Pancreas (tissue), 10 donors: ENCODE results near the gene KPNA6. TPM values are rescaled to one million over a fixed set of nuclear protein-coding genes. Genes with fewer than 3 reads are reported as not detected.

Experiments used
- ATAC-seq, 4 donors: fragments of 200-7000 bp; cut with Tn5 transposase; one replicate each; pipeline versions ENCODE4 v1.8.0 to v1.9.1; 2020; ENCODE audit warnings: mild to moderate bottlenecking in 4 of 4, moderate library complexity in 4 of 4
- DNase-seq, 6 donors: peaks; one replicate each; pipeline ENCODE4 v3.0.0-alpha.2; 2020
- FAIRE-seq: peaks from 2 replicates; lab custom pipeline; 2012; peaks lifted over from hg19 to GRCh38; lab: Jason Lieb, UNC
- H3K27ac ChIP-seq, 4 donors: fragments of 200-600 bp; sonication (generic); 1 replicate in 3 of 4; 2 replicates in 1 of 4; pipeline versions ENCODE4 v1.5.0 to v1.8.0; 2020
- H3K27me3 ChIP-seq, 4 donors: fragments of 200-600 bp; one replicate each; pipeline ENCODE4 v1.8.0; 2021
- H3K36me3 ChIP-seq, 3 donors: fragments of 200-600 bp; sonication (generic) in 1 of 3; one replicate each; pipeline versions ENCODE4 v1.5.0 to v1.8.0; 2020 to 2021
- H3K4me1 ChIP-seq, 3 donors: fragments of 200-600 bp; one replicate each; pipeline ENCODE4 v1.8.0; 2021
- H3K4me3 ChIP-seq, 4 donors: fragments of 200-600 bp; sonication (generic) in 2 of 4; one replicate each; pipeline versions ENCODE4 v1.5.0 to v1.8.0; 2020 to 2021
- H3K9me3 ChIP-seq, 4 donors: fragments of 200-600 bp; one replicate each; pipeline ENCODE4 v1.8.0; 2021
- WGBS, 2 donors: extraction: QIAGEN DNeasy Blood & Tissue Kit; methylation state at CpG; one replicate each; pipeline ENCODE4 v1.1.7; 2013; 5-methylcytosine and 5-hydroxymethylcytosine counted together
- intact Hi-C, 3 donors: fragments of 100-400 bp; cut with DNase I; formaldehyde crosslinking; loops; one replicate each; pipeline versions ENCODE4 v1.11.1 to v1.14.2; 2022
- polyA plus RNA-seq, 2 donors: library from polyadenylated mRNA; stranded (reverse); fragments of 200-250 nt; gene quantifications; one replicate each; pipeline ENCODE4 v1.2.3, GENCODE V29; 2013
- total RNA-seq, 6 donors: library from RNA; stranded (reverse); fragmentation: NEBNext Ultra II Directional in 4 of 6; extraction: Animal tissue kit (Norgen Biotek cat#: 25700) in 4 of 6; gene quantifications; one replicate each; pipeline versions ENCODE4 v1.2.1 to v1.2.4, GENCODE V29; 2021 to 2023
- TF ChIP-seq, protein P1 (sequence below), 4 donors: fragments of 200-600 bp; sonication (generic) in 3 of 4; IDR thresholded peaks; one replicate each; pipeline versions ENCODE4 v1.5.0 to v1.8.0; 2021; ENCODE audit warnings: antibody characterized with exemption in 4 of 4
- donor health status: healthy with polysubstance abuse.
- donor health status: DM: no; HTN: no; CAD: no; lungs with moderate emphysema.
- donor health status: DM: no; HTN: no; CAD: no.
- donor health status: control.
- donor health status: control.
- donor health status: Bipolar disorder and iron deficiency.
- donor health status: DM: yes; HTN: yes; CAD: no.
- donor health status: DM: no; HTN: no; CAD: no.
- donor health status: DM: no; HTN: no; CAD: no.
- donor health status: DM: yes; HTN: yes; CAD: no.

The KPNA6 gene
- total and polyA plus RNA-seq, 8 donors = 4.9 to 36.2 (median 24.0) TPM

DNA sequence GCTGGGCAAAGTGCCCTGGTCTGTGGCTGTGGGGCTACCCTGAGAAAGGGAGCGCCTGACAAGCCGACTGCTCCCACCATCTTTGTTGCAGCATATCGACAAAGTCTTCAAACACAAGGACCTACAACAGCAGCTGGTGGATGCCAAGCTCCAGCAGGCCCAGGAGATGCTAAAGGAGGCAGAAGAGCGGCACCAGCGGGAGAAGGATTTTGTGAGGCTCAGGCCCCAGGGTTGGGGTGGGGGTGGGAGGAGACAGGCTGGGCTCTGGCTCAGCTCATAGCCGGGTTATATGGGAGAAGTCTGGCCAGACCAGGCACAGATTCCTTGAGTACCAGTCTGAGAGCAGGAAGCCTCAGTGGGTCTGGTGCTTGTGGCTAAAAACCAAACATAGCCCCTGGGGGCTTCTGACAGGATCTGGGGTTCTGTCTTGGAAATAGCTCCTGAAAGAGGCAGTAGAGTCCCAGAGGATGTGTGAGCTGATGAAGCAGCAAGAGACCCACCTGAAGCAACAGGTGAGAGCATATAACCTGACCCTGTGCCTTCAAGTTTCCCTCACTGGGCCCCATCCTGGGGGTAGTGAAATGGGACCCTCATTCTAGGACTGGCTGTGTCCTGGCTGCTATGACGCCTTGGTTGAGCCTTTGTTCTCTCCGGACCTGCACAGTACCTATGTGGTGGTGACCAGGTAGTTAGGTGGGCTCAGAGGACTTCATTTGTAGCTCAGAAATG lies 84.5 kb downstream of the KPNA6 start:
- peak in 1 of 6 donors; percentile 25 for DNase-seq
- ATAC-seq = no peak
- WGBS, 2 donors = 93 to 95% methylated on average over 8 of the region's 8 CpGs

DNA sequence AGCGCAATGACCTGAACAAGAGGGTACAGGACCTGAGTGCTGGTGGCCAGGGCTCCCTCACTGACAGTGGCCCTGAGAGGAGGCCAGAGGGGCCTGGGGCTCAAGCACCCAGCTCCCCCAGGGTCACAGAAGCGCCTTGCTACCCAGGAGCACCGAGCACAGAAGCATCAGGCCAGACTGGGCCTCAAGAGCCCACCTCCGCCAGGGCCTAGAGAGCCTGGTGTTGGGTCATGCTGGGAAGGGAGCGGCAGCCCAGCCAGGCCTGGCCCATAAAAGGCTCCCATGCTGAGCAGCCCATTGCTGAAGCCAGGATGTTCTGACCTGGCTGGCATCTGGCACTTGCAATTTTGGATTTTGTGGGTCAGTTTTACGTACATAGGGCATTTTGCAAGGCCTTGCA lies 87.1 kb downstream of the KPNA6 start:
- Histone ChIP-seq H3K4me1 (peaks cover 5 to 8% (median 7%) of the 10 kb centered on the region in 3 donors), H3K4me3 (no peak overlapping the region), H3K9me3 (no peaks in the 10 kb centered on the region), H3K27ac (no peak overlapping the region), H3K27me3 (no peaks in the 10 kb centered on the region), H3K36me3 (peaks cover 5 to 58% (median 45%) of the 10 kb centered on the region in 3 donors)
- 95% methylated on average over 6 of the region's 6 CpGs for WGBS, 2 donors
- no peak for FAIRE-seq
- DNase-seq = peak in 1 of 6 donors; percentile 51
- TF ChIP-seq, protein P1, sequence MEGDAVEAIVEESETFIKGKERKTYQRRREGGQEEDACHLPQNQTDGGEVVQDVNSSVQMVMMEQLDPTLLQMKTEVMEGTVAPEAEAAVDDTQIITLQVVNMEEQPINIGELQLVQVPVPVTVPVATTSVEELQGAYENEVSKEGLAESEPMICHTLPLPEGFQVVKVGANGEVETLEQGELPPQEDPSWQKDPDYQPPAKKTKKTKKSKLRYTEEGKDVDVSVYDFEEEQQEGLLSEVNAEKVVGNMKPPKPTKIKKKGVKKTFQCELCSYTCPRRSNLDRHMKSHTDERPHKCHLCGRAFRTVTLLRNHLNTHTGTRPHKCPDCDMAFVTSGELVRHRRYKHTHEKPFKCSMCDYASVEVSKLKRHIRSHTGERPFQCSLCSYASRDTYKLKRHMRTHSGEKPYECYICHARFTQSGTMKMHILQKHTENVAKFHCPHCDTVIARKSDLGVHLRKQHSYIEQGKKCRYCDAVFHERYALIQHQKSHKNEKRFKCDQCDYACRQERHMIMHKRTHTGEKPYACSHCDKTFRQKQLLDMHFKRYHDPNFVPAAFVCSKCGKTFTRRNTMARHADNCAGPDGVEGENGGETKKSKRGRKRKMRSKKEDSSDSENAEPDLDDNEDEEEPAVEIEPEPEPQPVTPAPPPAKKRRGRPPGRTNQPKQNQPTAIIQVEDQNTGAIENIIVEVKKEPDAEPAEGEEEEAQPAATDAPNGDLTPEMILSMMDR (IDR thresholded peaks at IDR 0.05) = no peak
- intact Hi-C loops = no loop called here
- no peak for ATAC-seq

More for the DNA sequence above, 84.5 kb downstream of the KPNA6 start:
- Histone ChIP-seq H3K4me1 (no peaks in the 10 kb centered on the region), H3K36me3 (peaks cover 18 to 84% (median 62%) of the 10 kb centered on the region in 3 donors), H3K9me3 (no peaks in the 10 kb centered on the region), H3K4me3 (no peak overlapping the region), H3K27me3 (no peaks in the 10 kb centered on the region), H3K27ac (no peak overlapping the region)
- intact Hi-C loops = no loop called here
- FAIRE-seq = no peak
- TF ChIP-seq, protein P1 (IDR thresholded peaks at IDR 0.05) = no peak

DNA sequence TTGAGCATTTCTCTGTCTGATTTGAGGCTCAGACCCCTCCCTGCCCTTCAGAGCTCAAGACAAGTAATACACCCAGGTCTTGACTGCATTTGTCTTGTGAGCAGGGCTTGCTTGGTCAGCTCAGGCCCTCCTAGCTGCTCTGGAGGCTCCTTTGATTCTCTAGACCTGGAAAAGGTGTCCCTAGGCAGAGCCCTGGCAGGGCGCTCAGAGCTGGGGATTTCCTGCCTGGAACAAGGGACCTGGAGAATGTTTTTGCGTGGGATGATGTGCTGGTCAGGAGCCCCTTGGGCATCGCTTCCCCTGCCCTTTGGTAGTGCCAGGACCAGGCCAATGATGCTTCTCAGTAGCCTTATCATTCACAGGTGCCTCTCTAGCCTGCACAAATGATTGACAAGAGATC lies 87.7 kb downstream of the KPNA6 start:
- H3K27me3 ChIP-seq = no peaks in the 10 kb centered on the region
- FAIRE-seq (no peak), ATAC-seq (no peak), DNase-seq (peak in 1 of 6 donors; percentile 14)
- no peak overlapping the region for H3K4me3 ChIP-seq
- WGBS, 2 donors = 92 to 95% methylated on average over 3 of the region's 3 CpGs
- no peak overlapping the region for H3K27ac ChIP-seq
- TF ChIP-seq, protein P1 (IDR thresholded peaks at IDR 0.05) = no peak
- H3K36me3 ChIP-seq = peaks cover 5 to 52% (median 39%) of the 10 kb centered on the region in 3 donors
- H3K9me3 ChIP-seq = no peaks in the 10 kb centered on the region
- intact Hi-C loops = no loop called here
- H3K4me1 ChIP-seq = peaks cover 5 to 10% (median 7%) of the 10 kb centered on the region in 3 donors

DNA sequence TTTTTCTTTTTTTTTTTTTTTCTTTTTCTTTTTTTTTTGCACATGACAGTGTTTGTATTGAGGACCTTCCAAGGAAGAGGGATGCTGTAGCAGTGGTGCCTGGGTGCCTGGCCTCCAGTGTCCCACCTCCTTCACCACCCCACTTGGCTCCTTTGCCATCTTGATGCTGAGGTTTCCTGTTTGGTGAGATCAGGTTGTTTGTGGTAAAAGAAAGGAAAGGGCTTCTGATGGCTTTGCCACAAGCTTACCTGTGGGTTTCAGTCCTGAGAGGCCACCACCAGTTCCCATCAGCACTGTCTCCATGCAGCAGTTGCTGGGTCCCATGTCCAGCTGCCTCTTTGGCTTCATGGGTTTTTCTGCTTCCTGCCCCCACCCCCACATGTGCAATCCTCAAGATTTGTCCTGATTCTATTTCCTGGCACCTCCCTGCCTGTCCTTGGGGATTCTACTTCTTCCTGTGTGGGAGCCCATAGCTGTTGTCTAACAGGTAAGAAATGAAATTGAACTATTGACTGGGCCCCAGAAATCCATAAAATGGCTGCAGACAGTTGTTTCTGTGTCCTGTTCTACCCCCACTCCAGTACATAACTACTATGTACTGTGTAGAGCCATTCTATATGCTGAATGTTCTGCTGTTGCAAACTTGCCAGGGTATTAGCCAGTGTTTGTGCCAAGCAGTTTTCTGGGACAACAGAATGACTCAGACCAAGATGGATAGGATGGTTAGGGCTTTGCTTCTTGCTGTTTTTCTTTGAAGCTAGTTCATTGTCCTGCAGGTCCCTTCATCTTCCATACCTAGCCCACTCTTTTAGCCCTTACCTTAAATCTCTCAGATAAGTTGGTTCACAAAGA lies 88.3 kb downstream of the KPNA6 start:
- no peak for FAIRE-seq
- H3K27ac ChIP-seq = no peak overlapping the region
- DNase-seq = peak in 1 of 6 donors; percentile 7
- H3K36me3 ChIP-seq = peaks cover 5 to 46% (median 33%) of the 10 kb centered on the region in 3 donors
- TF ChIP-seq, protein P1 (IDR thresholded peaks at IDR 0.05) = no peak
- no peak for ATAC-seq
- H3K9me3 ChIP-seq = no peaks in the 10 kb centered on the region
- peaks cover 5 to 10% (median 7%) of the 10 kb centered on the region in 3 donors for H3K4me1 ChIP-seq
- no peaks in the 10 kb centered on the region for H3K27me3 ChIP-seq
- intact Hi-C loops = no loop called here
- no peak overlapping the region for H3K4me3 ChIP-seq
